Activated CD4-positive, alpha-beta memory T cell treated with anti-CD3 and anti-CD28 coated beads for 36 hours (primary cell): Measurements from ENCODE around the gene LCA5. TPM values are rescaled to one million over a fixed set of nuclear protein-coding genes. Genes with fewer than 3 reads are reported as not detected.

ENCODE experiments used
- CTCF ChIA-PET: fragments of 350-600 bp; sonication (Branson Sonifier 250); formaldehyde crosslinking; loops from one replicate; lab custom pipeline; 2021; ENCODE audit warnings: antibody characterized with exemption, inconsistent platforms; lab: Charles Lee
- POLR2A ChIA-PET: fragments of 350-600 bp; sonication (Branson Sonifier 250); formaldehyde crosslinking; loops from one replicate; lab custom pipeline; 2021; ENCODE audit warnings: antibody characterized with exemption; lab: Charles Lee
- DNase-seq: peaks from one replicate; pipeline ENCODE4 v3.0.0-alpha.2; 2020
- H3K27ac Mint-ChIP-seq: one replicate; pipeline ENCODE4 v1.8.0; 2021; ENCODE audit warnings: mixed read lengths
- H3K27me3 Mint-ChIP-seq: one replicate; pipeline ENCODE4 v1.8.0; 2021; ENCODE audit warnings: mixed read lengths
- H3K36me3 Mint-ChIP-seq: one replicate; pipeline ENCODE4 v1.8.0; 2021; ENCODE audit warnings: mixed read lengths
- H3K4me1 Mint-ChIP-seq: one replicate; pipeline ENCODE4 v1.8.0; 2021; ENCODE audit warnings: low read depth, mixed read lengths
- H3K4me3 Mint-ChIP-seq: one replicate; pipeline ENCODE4 v1.8.0; 2021; ENCODE audit warnings: mild to moderate bottlenecking, mixed read lengths
- H3K9me3 Mint-ChIP-seq: one replicate; pipeline ENCODE4 v1.8.0; 2021; ENCODE audit warnings: mixed read lengths
- intact Hi-C: fragments of 100-400 bp; cut with micrococcal nuclease; formaldehyde crosslinking; loops from one replicate; pipeline ENCODE4 v1.15.1; 2023
- total RNA-seq, 2 experiments: library from RNA; stranded (reverse); gene quantifications; one replicate each; pipeline ENCODE4 v1.2.3, GENCODE V29; 2021

LCA5 gene
- total RNA-seq, 2 experiments from 2014 or later: 0.15 to 0.21 TPM

DNA sequence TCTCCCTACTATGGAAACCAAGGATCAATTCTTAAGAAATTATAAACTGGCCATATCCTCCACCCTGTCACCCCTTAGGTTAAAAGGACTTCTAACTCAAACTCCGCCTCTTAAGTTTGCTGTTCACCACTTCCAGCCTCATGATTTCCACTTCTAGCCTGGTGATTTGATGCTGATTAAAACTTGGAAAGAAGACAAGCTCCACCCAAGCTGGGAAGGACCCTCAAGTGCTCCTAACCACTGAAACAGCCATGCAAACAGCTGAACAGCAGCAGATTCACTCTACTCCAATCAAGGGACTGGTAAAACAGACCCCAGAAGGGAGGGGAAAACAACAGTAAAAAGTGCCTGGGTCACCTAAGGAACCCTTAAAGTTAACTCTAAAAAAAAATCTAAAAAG, 10.3 kb downstream of the LCA5 start:
- ChIA-PET CTCF (no interaction called here), POLR2A (no interaction called here)
- H3K4me3 Mint-ChIP-seq: no peak overlapping the region
- H3K27me3 Mint-ChIP-seq: no peaks in the 10 kb centered on the region
- no peaks in the 10 kb centered on the region for H3K9me3 Mint-ChIP-seq
- DNase-seq: no peak
- H3K36me3 Mint-ChIP-seq: no peaks in the 10 kb centered on the region
- no peaks in the 10 kb centered on the region for H3K4me1 Mint-ChIP-seq
- intact Hi-C loops: no loop called here
- no peak overlapping the region for H3K27ac Mint-ChIP-seq

DNA sequence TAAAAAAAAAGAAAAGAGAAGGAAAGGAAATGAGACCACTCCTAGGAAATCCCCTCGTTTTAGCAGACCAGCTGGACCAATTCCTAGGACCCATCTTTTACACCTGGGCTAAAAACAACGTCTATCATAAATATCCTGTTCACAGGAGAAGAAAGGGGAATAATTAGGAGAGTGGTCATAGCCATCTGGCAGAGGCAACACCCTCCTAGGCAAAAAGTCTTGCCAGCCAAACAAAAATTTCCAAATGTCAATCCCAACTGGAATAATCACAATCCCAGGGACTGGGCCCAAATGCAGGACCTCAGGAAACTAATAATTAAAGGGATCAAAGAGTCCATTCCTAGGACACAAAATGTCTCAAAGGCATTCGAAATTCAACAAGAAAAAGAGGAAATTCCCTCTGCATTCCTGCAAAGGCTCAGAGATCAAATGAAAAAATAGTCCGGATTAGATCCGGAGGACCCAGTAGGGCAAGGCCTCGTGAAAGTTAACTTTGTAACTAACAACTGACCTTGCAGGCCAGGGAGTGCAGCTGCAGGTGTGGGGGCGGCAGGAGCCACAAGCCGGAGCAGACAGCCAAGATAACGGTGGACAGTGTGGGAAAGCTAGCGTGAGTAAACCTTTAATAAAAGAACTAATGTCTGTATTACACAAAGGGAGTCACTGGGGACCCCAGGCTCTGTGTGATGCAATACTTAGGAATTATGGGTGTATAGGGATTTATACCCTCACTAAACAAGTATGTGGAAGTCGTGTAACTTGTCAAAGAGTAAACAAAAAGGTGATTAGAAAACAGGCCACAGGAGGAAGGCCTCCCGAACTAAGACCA, 11.7 kb downstream of the LCA5 start:
- H3K4me3 Mint-ChIP-seq: no peak overlapping the region
- H3K9me3 Mint-ChIP-seq: no peaks in the 10 kb centered on the region
- intact Hi-C loops: no loop called here
- no peak for DNase-seq
- ChIA-PET POLR2A (no interaction called here), CTCF (no interaction called here)
- no peaks in the 10 kb centered on the region for H3K36me3 Mint-ChIP-seq
- H3K4me1 Mint-ChIP-seq: no peaks in the 10 kb centered on the region
- no peak overlapping the region for H3K27ac Mint-ChIP-seq
- no peaks in the 10 kb centered on the region for H3K27me3 Mint-ChIP-seq

DNA sequence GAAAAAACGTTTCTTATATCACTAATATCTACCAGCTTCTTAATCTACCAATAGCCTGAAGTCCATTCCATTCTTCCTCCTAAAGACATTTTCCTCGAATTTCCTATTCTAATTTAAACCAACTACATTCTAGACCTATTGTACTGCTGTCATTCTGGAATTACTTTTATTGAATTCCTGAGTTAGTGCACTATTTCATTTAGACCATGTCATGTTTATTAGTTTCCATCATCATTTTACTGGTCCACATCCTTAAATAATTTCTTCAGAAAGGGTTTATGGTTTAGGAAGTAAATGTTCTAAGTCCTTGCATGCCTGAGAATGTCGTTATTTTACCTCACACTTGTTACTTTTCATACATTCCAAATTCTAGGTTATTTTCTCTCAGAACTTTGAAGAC, 13.2 kb downstream of the LCA5 start:
- no peaks in the 10 kb centered on the region for H3K36me3 Mint-ChIP-seq

DNA sequence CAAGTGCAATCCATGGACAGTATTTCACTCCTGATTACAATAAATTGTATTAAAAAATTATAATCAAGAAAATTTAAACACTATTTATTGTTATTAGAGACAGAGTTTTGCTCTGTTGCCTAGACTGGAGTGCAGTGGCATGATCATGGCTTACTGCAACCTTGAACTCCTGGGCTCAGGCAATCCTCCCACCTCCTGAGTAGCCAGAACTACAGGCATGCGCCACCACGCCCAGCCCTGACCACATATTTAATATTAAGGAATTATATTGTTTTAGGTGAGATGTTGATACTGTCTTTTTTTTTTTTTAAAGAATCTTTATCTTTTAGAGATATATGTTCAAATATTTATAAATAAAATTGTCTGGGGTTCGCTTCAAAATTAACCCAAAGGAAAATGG, 14.6 kb downstream of the LCA5 start:
- H3K27ac Mint-ChIP-seq: no peak overlapping the region
- no peaks in the 10 kb centered on the region for H3K27me3 Mint-ChIP-seq
- no peaks in the 10 kb centered on the region for H3K9me3 Mint-ChIP-seq
- DNase-seq: no peak
- intact Hi-C loops: no loop called here
- H3K4me3 Mint-ChIP-seq: no peak overlapping the region
- no peaks in the 10 kb centered on the region for H3K36me3 Mint-ChIP-seq
- ChIA-PET CTCF (no interaction called here), POLR2A (no interaction called here)
- no peaks in the 10 kb centered on the region for H3K4me1 Mint-ChIP-seq

More for the DNA sequence above, 13.2 kb downstream of the LCA5 start:
- ChIA-PET POLR2A (no interaction called here), CTCF (no interaction called here)
- no peak for DNase-seq
- H3K9me3 Mint-ChIP-seq: no peaks in the 10 kb centered on the region
- no peaks in the 10 kb centered on the region for H3K4me1 Mint-ChIP-seq
- H3K27me3 Mint-ChIP-seq: no peaks in the 10 kb centered on the region
- H3K27ac Mint-ChIP-seq: no peak overlapping the region
- intact Hi-C loops: no loop called here
- no peak overlapping the region for H3K4me3 Mint-ChIP-seq

DNA sequence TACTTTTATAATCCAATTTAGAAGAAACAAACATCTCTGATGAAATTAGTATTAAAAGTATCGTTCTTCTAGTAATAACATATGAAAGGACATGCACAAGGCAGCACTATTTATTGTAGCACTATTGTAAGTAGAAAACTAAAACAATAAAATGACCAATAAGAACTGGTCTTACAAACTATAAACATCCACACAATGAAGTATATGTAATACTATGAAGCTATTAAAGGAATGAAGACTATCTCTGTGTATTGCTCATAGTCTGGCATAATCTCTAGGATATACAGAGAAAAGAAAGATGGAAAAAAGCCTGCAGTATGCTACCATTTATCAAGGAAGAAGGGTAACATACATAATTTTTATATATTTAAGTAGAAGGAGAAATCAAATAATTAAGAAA, 16.7 kb downstream of the LCA5 start:
- intact Hi-C loops: no loop called here
- no peak overlapping the region for H3K27ac Mint-ChIP-seq
- H3K27me3 Mint-ChIP-seq: no peaks in the 10 kb centered on the region
- ChIA-PET POLR2A (no interaction called here), CTCF (no interaction called here)
- no peaks in the 10 kb centered on the region for H3K4me1 Mint-ChIP-seq
- H3K4me3 Mint-ChIP-seq: no peak overlapping the region
- no peaks in the 10 kb centered on the region for H3K36me3 Mint-ChIP-seq
- DNase-seq: no peak
- H3K9me3 Mint-ChIP-seq: no peaks in the 10 kb centered on the region

DNA sequence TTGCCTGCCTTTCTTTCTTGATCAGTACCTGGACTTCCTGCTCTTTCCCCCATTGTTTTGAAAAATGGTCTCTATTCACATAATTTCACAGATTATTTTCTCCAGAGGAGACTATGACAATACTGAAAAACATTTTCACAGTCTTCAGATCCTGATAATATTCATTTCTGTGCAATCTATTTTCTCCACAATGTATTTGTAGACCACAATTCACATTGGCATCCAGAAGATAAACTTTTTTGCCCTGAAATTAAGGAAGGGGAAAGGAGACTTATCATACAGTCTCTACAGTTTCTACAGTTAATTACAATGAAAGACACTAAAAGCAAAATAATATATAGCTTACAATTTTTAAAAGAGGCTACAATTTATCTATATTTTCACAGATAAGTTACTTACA, 18.4 kb downstream of the LCA5 start:
- Mint-ChIP-seq H3K36me3 (no peaks in the 10 kb centered on the region), H3K27me3 (no peaks in the 10 kb centered on the region), H3K27ac (no peak overlapping the region), H3K4me3 (no peak overlapping the region), H3K9me3 (no peaks in the 10 kb centered on the region), H3K4me1 (no peaks in the 10 kb centered on the region)
- DNase-seq: no peak
- intact Hi-C loops: no loop called here
- CTCF ChIA-PET: no interaction called here
- POLR2A ChIA-PET: no interaction called here

DNA sequence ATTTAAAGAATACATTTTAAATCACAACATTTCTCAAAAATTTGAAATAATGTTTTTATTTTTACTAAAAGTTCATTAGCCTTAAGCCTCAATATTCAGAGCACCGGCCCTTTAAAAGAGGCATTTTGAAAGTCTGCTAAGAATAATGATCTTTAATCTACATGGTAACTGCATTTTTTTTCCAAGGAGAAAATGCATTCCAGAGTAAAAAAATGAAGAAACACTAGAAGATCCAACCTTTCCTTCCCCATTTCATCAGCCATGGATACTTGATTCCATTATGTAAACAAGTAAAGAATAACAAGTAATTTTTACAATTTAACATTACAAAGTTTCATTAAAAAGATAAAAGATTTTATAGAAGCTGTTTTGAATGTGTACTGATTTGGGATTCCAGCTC, 21.8 kb downstream of the LCA5 start:
- no peak for DNase-seq
- Mint-ChIP-seq H3K9me3 (no peaks in the 10 kb centered on the region), H3K27ac (no peak overlapping the region), H3K4me3 (no peak overlapping the region), H3K4me1 (no peaks in the 10 kb centered on the region), H3K27me3 (no peaks in the 10 kb centered on the region), H3K36me3 (no peaks in the 10 kb centered on the region)
- ChIA-PET POLR2A (no interaction called here), CTCF (no interaction called here)
- intact Hi-C loops: no loop called here

DNA sequence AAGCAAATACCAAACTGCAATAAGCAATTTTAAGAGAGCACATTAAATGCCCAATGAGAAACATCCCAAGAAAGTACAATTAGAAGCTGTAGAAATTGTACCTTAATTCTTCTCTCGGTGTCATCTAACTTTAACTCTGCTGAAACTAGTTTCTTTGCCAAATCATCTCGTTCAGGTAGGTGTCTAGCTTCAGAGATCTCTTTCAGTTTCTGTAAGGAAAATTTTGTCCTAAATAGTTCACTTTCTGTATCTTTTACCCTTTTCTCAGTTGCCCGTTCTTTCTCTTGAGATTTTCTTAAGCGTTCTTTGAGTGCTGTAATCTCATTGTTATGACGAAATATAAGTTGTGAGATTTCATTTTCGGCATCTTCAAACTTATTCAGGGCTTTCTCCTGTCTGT, 24.1 kb downstream of the LCA5 start:
- no peak for DNase-seq
- H3K27me3 Mint-ChIP-seq: no peaks in the 10 kb centered on the region
- H3K4me3 Mint-ChIP-seq: no peak overlapping the region
- no peaks in the 10 kb centered on the region for H3K4me1 Mint-ChIP-seq
- no peaks in the 10 kb centered on the region for H3K9me3 Mint-ChIP-seq
- H3K36me3 Mint-ChIP-seq: no peaks in the 10 kb centered on the region
- ChIA-PET POLR2A (no interaction called here), CTCF (no interaction called here)
- no peak overlapping the region for H3K27ac Mint-ChIP-seq
- intact Hi-C loops: no loop called here

DNA sequence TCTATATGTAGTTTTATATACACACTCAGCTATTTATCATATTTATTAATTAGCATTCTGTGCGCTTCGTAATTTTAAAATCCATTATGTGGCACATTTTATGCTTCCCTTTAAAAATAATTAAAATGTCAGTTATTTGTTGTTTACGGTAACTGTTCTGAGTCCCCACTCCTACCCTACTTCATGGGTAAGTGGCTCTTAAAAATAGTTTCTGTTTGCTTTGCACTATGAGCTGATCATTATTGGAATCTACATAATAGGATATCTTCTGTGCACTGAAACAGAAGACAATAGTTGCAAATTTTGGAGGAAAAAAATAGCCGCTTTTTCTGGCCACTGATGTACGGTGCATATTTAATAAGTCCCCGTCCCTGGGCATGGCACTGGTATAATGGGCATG, 25.2 kb downstream of the LCA5 start:
- no peaks in the 10 kb centered on the region for H3K27me3 Mint-ChIP-seq
- CTCF ChIA-PET: no interaction called here
- no peaks in the 10 kb centered on the region for H3K36me3 Mint-ChIP-seq
- intact Hi-C loops: no loop called here
- no peak for DNase-seq
- no peak overlapping the region for H3K27ac Mint-ChIP-seq
- no peaks in the 10 kb centered on the region for H3K9me3 Mint-ChIP-seq
- H3K4me3 Mint-ChIP-seq: no peak overlapping the region
- POLR2A ChIA-PET: no interaction called here
- H3K4me1 Mint-ChIP-seq: no peaks in the 10 kb centered on the region

DNA sequence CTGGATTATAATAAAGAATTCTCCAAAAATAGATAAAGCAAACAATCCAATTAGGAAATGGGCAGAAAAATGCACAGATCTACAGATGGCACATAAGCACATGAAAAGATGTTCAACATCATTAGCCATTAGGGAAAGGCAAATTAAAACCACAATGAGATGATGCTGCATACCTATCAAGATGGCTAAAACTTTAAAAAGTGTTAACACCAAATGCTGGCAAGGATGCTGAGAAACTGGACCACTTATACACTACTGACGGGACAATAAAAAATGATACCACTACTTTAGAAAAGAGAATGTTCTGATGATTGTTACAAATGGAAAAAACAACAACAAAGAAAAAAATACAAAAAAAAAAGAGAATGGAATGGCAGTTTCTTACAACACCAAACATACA, 26.5 kb downstream of the LCA5 start:
- no peak for DNase-seq
- Mint-ChIP-seq H3K27me3 (no peaks in the 10 kb centered on the region), H3K27ac (no peak overlapping the region), H3K4me3 (no peak overlapping the region), H3K9me3 (no peaks in the 10 kb centered on the region), H3K4me1 (no peaks in the 10 kb centered on the region), H3K36me3 (no peaks in the 10 kb centered on the region)
- CTCF ChIA-PET: no interaction called here
- POLR2A ChIA-PET: no interaction called here
- intact Hi-C loops: no loop called here

DNA sequence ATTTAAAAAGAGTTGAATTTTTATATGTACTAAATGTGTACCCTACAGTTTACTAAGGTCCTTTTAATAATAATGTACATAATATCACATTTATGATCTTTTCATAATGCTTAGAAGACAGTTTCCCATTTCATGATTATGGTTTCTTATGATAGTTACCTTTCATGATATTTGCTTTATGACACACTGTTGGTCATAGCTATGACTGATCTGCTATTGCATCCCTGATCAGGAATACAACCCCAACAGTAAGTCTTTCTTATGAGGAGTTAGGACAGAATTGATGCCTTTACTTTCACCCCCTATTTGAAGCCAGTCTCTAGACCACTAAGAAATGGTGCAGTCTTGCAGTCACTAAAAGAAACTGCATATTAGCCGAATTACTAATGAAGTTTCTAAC, 31.0 kb downstream of the LCA5 start:
- Mint-ChIP-seq H3K9me3 (no peaks in the 10 kb centered on the region), H3K4me1 (no peaks in the 10 kb centered on the region), H3K4me3 (no peak overlapping the region), H3K36me3 (no peaks in the 10 kb centered on the region), H3K27me3 (no peaks in the 10 kb centered on the region), H3K27ac (no peak overlapping the region)
- ChIA-PET CTCF (no interaction called here), POLR2A (no interaction called here)
- intact Hi-C loops: no loop called here
- no peak for DNase-seq

DNA sequence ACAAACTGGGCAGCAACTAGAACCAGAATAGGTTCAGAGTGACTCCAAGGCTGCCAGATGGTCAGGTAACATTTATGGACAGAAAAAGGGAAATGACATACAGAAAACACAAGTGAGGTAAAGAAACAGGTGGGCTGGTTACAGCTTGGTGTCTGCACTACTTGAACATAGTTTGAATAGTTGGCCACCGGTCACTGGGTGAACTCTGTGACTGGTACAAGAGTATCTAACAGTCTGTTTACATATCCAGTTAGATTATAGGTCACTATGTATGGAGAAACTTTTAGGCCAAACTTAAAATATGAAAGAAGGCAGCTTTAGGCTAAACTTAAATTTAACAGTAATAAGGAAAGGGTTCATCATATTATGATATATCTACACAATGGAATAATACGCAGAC, 32.9 kb downstream of the LCA5 start:
- Mint-ChIP-seq H3K27ac (no peak overlapping the region), H3K9me3 (no peaks in the 10 kb centered on the region), H3K27me3 (no peaks in the 10 kb centered on the region), H3K4me1 (no peaks in the 10 kb centered on the region), H3K4me3 (no peak overlapping the region), H3K36me3 (no peaks in the 10 kb centered on the region)
- intact Hi-C loops: no loop called here
- POLR2A ChIA-PET: no interaction called here
- no peak for DNase-seq
- CTCF ChIA-PET: no interaction called here

DNA sequence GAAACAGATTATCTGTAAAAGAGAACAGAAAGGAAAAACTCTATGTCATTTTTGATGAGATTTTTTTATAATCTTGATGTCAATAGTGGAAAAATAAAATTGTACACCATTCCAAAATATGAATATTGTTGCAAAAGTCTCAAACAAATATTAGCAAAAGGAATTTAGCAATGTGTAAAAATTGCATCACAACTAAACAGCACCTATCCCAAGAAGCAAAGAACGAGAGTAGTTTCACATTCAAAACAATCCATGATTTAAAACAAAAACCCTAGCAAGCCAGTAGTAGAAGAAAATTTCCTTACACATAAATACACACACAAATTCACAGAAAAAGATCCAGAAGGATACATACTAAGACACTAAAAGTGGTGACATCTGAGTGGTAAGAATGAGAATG, 38.4 kb downstream of the LCA5 start:
- no peak for DNase-seq
- CTCF ChIA-PET: no interaction called here
- no peaks in the 10 kb centered on the region for H3K36me3 Mint-ChIP-seq
- no peak overlapping the region for H3K4me3 Mint-ChIP-seq
- intact Hi-C loops: no loop called here
- POLR2A ChIA-PET: no interaction called here
- no peaks in the 10 kb centered on the region for H3K27me3 Mint-ChIP-seq
- H3K4me1 Mint-ChIP-seq: no peaks in the 10 kb centered on the region
- no peaks in the 10 kb centered on the region for H3K9me3 Mint-ChIP-seq
- no peak overlapping the region for H3K27ac Mint-ChIP-seq
